Epithelial cell of prostate (primary cell): ENCODE measurements around the gene MICOS13.

Experiments
- DNase-seq: peaks from one replicate; pipeline ENCODE4 v3.0.0-alpha.2; 2011; ENCODE audit warnings: low read depth, low spot score
- H3K27ac ChIP-seq: fragments of 450-650 bp; 2 replicates; pipeline ENCODE4 v1.5.1; 2017; ENCODE audit warnings: mild to moderate bottlenecking

MICOS13 gene

GRCh38 chr19:5637971-5638370 is 42.3 kb downstream of the MICOS13 start:
- DNase-seq, result no peak

GRCh38 chr19:5635427-5635826 is 44.9 kb downstream of the MICOS13 start:
- DNase-seq, result no peak
- no peak overlapping the region for H3K27ac ChIP-seq

More at GRCh38 chr19:5637971-5638370, 42.3 kb downstream of the MICOS13 start:
- no peak overlapping the region for H3K27ac ChIP-seq

- no peak for DNase-seq
- no peak overlapping the region for H3K27ac ChIP-seq
Measured at GRCh38 chr19:5632657-5633056, 47.7 kb downstream of the MICOS13 start.

DNA sequence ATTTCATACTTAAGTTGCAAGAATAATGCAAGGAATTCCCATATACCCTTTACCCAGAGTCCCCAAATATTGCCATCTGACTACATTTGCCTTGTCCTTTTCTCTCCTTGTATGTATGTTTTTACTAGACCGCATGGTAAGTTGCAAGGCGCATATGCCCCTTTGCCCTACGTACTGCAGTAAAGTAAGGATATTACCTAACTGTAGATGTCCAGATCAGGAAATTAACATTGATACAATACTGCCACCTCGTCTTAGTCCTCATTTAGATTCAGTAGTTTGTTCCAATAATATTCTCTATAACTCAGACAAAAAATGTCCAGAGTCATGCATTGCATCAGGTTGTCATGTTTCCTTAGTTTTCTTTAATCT is 48.1 kb downstream of the MICOS13 start:
- no peak for DNase-seq
- H3K27ac ChIP-seq, result no peak overlapping the region

DNA sequence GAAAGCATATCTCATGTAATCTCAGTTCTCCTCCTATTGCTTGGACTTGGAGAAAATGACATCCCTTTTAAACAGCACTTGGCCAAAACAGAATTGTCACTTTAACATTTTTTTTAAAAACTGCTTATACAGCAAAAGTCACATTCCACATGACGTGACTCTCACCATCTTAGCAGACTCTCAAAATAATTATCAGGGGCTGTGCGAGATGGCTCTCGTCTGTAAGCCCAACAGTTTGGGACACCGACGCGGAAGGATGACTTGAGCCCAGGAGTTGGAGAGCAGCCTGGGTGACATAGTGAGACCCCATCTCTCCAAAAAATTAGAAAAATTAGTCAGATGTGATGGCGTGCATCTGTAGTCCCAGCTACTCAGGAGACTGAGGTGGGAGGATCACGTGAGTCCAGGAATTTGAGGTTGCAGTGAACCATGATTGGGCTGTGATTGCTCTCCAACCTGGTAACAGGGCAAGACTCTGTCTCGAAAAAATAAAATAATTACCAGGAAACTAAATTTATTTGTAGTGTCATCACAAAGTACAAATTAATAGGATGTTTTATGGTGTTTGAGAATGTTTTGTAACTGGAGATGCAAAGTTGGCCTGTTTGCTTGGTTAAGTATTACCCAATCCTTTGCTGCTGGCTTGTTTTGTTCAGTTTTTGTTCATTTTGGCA is 48.6 kb downstream of the MICOS13 start:
- no peak for DNase-seq
- H3K27ac ChIP-seq, result no peak overlapping the region

- DNase-seq, result no peak
- H3K27ac ChIP-seq, result no peak overlapping the region
Measured at GRCh38 chr19:5628919-5629481, 51.3 kb downstream of the MICOS13 start.

GRCh38 chr19:5628461-5628860 is 51.9 kb downstream of the MICOS13 start:
- no peak for DNase-seq
- no peak overlapping the region for H3K27ac ChIP-seq
